Astrocyte of the spinal cord (primary cell): ENCODE results near the gene PDYN.

ENCODE experiments used
- DNase-seq: peaks from one replicate; pipeline ENCODE4 v3.0.0; 2011; ENCODE audit warnings: low read depth, low spot score
- H3K4me3 ChIP-seq: 2 replicates; pipeline ENCODE4 v1.5.1; 2011; ENCODE audit warnings: low read depth, mild to moderate bottlenecking, low read length, moderate library complexity
- CTCF ChIP-seq: IDR thresholded peaks from 2 replicates; pipeline ENCODE4 v1.5.1; 2012; ENCODE audit warnings: low read depth, mild to moderate bottlenecking, low read length, inconsistent platforms
- in situ Hi-C: cut with HindIII; loops from 2 replicates; pipeline ENCODE4 v1.10.0; 2017; ENCODE audit warnings: low sequenced_read_pairs

Gene PDYN

GRCh38 chr20:2026004-2026403 is 32.1 kb upstream of the PDYN start:
- DNase-seq = no peak
- in situ Hi-C loops = no loop called here

GRCh38 chr20:2023151-2023550 is 29.3 kb upstream of the PDYN start:
- no peak for DNase-seq
- no peak for TF ChIP-seq CTCF
- in situ Hi-C loops = no loop called here
- no peak overlapping the region for H3K4me3 ChIP-seq

More at GRCh38 chr20:2026004-2026403, 32.1 kb upstream of the PDYN start:
- no peak overlapping the region for H3K4me3 ChIP-seq
- TF ChIP-seq CTCF = no peak

GRCh38 chr20:2022163-2022562 is 28.3 kb upstream of the PDYN start:
- in situ Hi-C loops = no loop called here
- no peak for TF ChIP-seq CTCF
- no peak for DNase-seq
- no peak overlapping the region for H3K4me3 ChIP-seq

GRCh38 chr20:2010533-2010932 is 16.7 kb upstream of the PDYN start:
- H3K4me3 ChIP-seq = no peak overlapping the region
- in situ Hi-C loops = no loop called here
- TF ChIP-seq CTCF = no peak
- DNase-seq = no peak

- H3K4me3 ChIP-seq = no peak overlapping the region
- TF ChIP-seq CTCF = peak; percentile 82
- DNase-seq = peak; percentile 23
- in situ Hi-C loops = no loop called here
These were observed 12.8 kb upstream of the PDYN start for GRCh38 chr20:2006452-2007361.

- no peak overlapping the region for H3K4me3 ChIP-seq
- TF ChIP-seq CTCF = no peak
- peak; percentile 54 for DNase-seq
- in situ Hi-C loops = no loop called here
These were observed 12.1 kb upstream of the PDYN start for GRCh38 chr20:2005831-2006426.
